ENCODE measurements around the gene ZNF275. TPM values are rescaled to one million over a fixed set of nuclear protein-coding genes. Genes with fewer than 3 reads are reported as not detected.
A peak's percentile ranks its signal among the peaks of the same experiment; 100 is the strongest.
"Not testable (repeated sequence)": the region's sequence is repeated elsewhere in the genome, so short reads cannot be mapped to it uniquely, and the experiment has no call there.

The ZNF275 gene, protein sequence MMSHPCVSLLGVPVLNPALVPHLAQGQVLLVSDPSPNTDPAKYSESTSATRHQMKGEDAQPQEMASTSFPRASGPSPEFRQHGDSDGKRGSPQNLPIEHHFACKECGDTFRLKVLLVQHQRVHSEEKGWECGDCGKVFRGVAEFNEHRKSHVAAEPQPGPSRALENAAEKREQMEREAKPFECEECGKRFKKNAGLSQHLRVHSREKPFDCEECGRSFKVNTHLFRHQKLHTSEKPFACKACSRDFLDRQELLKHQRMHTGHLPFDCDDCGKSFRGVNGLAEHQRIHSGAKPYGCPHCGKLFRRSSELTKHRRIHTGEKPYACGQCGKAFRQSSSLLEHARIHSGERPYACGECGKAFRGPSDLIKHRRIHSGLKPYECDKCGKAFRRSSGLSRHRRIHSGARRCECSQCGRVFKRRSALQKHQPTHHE
- 6.6 and 9.0 TPM in 2 replicates for total RNA-seq (2014; rRNA removed)
- polyA plus RNA-seq (2012) = 4.3 TPM

DNA sequence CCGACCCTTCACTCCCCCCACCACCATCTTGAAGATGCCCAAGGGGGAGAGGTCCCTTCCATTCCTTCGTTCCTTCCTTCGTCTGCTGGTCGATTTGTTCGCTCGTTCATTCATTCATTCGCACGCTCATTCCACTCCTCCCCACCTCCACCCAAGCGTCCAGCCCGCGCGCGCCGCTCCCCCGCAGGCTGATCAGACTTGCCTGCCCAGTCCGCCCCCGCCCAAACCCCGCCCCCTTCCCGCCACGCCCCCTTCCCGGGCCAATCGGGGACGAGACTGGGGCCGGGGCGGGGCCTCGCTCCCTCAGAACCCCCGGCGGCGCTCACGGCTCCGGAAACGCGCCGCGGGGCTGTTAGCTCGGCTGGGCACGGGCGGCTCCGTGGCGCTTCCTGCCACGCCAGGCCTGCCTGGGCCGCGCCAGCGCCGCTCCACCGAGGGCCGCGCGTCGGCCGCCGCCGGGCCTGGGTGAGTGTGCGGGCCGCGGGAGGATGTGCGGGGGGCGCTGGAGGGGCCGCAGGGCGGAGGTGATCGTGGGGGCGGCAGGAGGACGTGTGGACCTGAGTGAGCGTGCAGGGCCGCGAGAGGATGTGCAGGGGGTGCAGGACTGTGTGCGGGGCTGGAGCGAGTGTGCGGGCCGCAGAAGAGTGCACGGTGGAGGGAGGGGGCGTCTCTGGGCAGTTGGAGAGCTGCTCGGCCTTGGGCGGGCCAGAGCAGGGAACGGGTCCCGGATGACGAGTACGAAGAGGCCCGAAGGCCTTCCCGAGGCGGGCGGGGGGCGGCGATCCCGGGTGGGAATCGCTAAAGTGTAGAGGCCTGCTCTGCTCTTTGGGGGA, at the start of gene ZNF275:
Gene ZNF275 (plus strand): TSS at position 333 of the 833 bp plus-strand sequence. CDS start 2,527 bp downstream, outside the sequence.
- DNase-seq (ENCODE audit: low read depth) = peak; percentile 62

DNA sequence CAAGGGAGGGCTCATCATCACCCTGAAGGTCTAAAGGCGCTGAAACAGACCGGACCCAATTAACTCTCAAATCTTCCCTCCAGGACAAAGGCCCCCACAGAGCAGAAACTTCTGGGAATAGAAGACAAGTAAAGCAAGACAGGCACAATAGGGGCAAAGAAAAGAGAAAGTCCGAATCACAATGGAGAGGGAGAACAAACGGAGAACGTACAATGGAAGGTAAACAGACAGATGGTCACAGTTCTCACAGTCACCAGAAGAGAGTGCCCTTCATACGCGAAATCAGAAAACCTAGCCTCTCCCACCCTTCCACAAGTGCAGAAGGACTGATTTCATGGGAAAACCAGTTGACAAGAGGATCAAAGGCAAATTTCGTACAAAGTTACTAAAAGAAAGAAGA, 48.3 kb upstream of the ZNF275 start:
- not testable (repeated sequence) for DNase-seq (ENCODE audit: low read depth)

DNA sequence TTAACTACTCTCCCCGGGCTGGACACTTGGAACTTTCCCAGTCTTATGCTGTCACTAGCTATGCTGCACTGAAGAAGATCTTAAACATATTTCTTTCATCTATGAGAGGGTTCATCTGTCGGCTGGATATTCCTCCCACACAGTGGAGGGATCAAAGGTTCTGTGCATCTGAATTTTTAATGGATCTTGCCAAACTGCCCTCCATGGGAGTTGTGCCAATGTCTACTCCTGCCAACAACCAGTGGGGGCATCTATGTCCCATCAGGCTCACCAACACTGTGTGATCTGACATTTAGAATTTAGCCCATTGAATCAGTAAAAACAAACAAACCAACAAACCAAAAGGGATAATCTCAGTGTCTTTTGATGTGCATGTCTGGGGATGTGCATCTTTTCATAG, 45.1 kb upstream of the ZNF275 start:
- not testable (repeated sequence) for DNase-seq (ENCODE audit: low read depth)

DNA sequence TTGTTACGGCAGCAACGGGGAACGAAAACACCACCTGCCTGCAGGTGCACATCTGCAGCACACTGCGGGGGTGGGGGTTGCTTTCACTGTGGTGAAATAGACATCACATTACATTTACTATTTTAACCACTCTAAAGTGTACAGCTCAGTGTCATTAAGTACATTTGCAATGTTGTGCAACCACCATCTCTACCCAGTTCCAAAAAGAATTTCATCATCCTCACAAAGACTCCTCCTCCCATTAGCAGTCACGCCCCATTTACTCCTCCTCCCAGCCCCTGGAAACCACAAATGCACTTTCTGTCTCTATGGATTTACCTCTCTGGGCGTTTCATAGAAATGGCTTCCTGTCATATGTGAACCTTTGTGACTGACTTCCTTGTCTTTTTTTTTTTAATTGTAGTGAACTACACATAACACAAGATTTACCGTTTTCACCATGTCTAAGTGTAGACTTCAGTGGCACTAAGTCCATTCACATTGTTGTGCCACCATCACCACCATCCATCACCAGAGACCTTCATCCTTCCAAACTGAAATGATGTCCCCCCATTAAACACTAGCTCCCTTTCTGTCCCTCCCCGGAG, 40.4 kb upstream of the ZNF275 start:
- DNase-seq (ENCODE audit: low read depth) = not testable (repeated sequence)

DNA sequence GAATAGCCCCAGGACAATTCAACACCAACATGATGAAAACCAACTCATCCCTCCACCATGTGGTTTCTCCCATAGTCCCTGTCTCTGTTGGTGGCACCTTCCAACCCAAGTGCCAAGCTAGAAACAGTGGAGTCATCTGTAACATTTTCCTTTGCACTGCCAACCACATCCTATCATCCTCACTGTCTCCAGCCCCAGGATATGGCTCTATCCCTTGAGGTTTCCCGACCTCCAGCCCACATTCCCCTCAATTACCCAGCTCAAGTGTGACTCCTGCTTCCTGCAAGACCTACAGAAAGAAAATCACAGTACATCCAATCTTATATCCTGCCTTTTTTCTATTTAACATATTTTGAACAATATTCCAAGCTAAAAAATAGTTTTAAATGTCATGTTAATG, 36.6 kb upstream of the ZNF275 start:
- no peak for DNase-seq (ENCODE audit: low read depth)

DNA sequence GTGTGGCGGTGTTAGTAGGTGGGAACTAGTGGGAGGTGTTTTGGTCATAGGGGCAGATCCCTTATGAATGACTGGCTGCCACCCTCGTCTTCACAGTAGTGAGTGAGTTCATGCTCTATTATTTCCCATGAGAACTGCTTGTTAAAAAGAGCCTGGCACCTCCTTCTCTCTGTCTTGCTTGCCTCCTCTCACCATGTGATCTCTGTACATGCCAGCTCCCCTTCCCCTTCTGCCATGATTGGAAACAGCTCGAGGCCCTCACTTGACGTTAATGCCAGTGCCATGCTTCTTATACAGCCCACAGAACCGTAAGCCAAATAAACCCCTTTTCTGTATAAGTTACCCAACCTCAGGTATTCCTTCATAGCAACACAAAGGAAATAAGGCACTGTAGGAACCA, 34.1 kb upstream of the ZNF275 start:
- DNase-seq (ENCODE audit: low read depth) = no peak

DNA sequence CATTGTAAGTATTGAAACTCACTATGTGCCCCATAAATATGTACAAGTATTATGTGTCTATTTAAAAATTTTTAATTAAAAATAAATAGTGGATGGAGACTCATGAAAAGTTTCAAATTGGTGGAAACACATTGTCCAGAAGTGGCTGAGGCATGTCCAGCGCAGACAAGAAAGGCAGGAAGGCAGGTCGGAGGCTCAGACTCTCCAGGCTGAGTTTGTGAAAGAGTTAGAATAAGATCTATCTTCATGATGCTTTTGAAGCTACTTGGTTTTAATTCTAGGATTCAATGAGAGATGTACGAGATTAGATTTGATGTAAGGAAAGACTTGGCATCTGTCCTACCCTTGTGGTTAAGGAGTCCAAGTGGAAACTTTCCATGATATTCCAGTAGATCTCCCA, 32.2 kb upstream of the ZNF275 start:
- no peak for DNase-seq (ENCODE audit: low read depth)

DNA sequence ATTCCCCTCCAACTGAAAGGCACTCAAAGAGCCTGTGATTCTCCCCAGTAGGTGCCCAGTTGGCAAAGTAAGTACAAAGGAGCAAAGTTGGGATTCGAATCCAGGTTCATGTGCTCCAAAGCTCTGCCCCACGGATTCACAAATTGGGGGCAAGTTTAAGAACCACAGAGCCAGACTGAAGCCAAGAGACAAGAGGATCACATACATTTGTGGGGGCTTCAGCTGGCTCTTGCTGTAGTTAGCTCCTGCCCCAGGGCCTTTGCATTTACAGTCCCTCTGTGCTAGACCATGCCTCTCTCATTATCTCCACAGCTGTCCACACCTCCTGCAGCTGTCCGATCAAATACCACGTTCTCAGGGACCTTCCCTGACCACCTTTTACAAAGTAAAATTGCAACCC, 31.2 kb upstream of the ZNF275 start:
- no peak for DNase-seq (ENCODE audit: low read depth)

DNA sequence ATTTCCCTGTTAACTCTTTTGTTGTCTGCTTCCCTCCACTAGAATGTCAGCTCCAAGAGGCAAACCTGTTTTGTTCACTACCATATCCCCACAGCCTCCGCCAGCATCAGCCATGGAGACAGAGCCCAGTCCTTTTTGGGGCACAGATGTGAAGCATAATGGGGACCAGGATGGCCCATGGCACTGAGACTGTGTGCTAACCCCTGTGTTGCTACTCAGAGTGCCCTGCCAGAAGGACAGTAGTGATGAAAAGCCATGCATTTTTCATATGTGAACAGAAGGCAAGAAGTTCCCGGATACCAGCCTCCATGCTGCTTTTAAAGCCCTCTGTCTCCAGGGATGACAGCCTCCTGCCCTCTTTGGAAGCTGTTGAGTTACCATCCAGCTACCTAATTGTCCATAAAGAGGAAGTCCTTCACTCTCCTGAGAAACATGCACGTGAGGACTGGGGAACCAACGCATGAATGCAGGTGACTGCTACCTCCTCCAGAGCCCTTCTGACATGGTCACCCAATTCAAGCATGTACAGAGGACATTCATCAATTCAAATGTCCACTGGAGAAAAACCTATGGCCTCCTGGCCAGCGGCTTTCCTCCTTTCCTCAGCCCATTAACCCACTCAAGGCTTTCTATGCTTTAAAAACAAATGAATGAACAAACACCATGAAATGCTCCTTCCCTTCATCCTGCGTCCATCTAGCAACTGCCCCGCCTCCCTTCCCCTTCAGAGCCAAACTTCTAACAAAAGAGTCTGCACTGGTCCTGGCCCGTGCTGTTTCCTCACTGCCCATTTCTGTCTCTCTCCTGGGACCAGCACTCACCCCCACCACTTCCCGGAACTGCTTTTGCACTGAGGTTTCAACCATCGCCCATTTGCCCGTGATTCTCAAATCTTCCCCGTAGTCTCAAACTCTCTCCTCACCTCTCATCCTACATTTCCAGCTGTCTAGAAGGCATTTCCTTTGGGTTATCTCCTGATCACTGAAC, 30.4 kb upstream of the ZNF275 start:
- no peak for DNase-seq (ENCODE audit: low read depth)

DNA sequence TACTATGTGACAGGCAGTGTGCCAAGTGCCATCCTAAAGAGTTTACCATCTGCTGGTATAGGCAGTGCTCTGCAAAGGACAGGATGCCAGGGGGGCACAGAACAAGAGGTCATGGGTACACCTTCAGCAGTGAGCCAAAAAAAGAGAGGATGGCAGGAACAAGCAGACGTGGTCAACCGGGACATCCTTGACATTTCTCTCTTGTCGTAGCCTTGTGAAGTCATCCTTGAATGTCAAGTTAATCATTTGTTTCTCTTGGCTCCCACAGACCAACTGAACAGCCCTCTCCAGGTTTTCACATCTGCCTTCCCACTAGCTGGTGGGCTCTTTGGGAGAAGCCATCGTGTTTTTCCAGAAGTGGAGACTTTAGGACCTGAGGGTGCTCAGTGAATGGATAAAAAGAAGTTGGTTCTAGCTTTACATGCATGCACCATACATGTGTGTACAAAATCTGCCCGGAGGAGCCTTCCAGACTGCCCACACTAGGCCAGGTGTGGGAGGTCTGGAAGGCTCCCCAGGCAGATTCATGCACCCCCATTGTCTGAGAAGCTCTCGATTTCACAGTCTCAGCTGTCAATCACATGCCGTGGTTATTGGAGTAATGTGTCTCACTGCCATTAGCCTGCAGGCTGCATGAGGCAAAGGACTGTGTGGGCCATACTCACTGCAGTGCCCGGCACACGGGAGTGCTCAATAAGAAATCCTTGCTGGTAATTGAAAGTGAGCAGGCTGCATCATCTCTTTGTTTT, 28.8 kb upstream of the ZNF275 start:
- no peak for DNase-seq (ENCODE audit: low read depth)

DNA sequence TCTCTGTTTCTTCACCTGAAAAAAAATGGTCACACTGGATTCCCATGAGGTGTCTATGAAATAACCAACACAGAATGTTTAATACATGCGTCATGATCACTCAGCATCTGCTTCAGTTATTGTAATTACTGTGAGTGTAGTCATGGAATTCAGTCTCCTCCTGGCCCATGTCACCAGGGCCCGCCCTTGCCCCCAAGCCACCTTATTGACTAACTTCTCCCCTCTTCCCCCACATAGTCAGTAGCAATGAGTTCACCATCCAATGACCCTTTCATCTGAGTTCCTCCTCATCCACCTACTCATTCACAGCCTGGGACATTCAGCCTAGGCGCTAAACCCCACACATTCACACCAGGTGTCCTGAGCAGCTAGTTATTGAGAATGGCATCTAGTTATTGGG, 28.0 kb upstream of the ZNF275 start:
- no peak for DNase-seq (ENCODE audit: low read depth)

DNA sequence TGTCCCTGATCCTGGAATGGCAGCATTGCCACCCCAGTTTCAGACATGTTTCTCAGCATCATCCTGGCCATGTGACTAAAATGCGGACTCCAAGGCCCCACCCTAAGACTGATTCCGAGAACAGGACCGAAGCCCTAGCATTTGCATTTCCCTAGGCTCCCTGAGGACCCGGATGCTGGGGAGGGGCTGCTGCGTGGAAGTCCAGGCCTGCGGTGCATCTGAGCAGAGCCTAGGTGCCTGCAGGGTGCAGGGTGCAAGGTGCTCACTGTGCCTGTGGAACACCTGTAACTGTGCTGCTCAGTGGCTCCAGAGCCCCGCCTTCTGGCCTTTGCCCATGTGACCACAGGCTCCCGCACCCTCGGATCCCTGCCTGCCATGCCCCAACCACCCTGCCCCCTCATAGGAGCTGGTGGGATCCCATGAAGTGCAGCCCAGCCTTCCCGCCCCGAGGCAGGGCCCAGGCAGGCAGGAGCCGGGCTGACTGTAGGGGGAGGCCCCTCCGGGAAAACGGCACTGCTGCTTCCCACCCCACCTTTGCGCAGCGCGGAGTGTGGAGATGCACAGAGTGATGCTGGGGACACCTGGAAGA, 27.3 kb upstream of the ZNF275 start:
- DNase-seq (ENCODE audit: low read depth) = no peak

DNA sequence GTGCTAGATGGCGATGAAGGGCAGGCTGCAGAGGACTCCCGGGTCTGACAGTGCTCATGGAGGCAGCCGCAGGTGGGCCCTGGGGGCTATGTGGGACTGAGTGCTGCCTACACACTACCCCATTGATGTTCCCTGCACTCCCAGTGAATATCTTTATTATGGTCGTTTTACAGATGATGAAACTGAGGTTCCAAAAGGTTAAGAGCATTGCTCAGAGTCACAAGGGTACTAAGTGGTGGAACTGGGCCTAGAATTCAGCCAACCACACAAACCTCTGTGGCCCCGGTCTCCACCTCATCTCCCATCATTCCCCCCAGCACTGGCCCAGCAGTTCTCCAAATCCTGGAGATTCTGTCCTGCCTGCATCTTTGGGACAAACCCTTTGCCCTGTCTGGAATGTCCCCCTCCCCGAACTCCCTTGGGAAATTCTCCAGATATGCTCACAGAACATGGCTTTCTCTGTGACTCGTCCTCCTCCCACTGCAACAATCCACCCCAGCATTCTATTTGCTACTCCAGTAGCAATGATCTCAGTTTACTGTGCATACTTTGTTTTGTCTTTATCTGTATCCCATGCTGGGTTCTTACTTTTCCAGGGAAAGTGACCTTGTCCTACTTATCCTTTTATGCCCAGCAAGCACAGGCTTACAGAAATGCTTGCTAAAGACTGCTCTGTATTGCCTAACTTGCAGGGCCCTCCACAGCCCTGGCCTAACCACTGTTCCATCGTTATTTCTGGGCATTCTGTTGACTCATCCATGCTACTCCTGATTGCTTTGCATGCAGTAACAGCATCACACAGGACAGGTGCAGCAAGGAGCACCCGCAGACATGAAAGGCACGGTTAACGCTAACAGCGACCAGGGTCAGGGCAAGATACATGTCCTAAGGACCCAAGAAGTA, 26.4 kb upstream of the ZNF275 start:
- DNase-seq (ENCODE audit: low read depth) = no peak

DNA sequence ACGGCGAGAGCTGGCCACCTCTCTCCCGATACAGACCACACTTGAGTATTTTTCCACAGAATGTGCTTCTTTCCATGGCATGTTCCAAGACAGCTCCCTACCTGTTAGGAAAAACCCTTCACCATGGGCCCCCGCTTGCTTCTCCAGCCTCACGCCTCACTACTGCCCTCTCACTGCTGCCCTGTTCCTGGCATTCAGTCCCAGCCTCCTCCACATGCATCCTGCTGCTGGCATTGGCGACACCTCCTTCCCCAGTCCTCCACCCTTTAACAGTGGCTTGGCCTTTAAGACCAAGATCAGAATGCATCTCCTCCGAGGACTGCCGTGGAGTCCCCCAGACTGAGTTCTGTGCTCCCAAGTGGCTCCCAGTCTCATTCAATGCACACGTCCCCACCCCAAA, 23.1 kb upstream of the ZNF275 start:
- no peak for DNase-seq (ENCODE audit: low read depth)

DNA sequence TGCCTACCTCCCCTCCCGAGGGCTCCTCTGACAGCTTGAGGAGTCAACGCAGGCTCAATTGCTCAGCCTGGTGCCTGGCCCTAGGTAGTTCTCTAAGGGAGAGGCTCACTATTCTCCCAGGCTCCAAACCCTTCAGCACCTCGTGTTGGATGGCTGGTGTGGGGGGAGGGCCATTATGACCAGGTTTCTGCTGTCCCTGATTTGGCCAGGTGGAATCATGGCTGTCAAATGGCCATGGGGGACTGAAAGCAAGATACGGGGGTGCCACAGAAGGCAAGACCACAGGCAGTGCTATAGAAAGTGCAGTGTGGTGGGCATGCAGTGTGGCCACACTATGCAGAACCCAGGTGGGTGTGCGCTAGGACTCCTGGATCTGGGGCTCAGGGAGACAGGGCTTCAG, 21.9 kb upstream of the ZNF275 start:
- no peak for DNase-seq (ENCODE audit: low read depth)

DNA sequence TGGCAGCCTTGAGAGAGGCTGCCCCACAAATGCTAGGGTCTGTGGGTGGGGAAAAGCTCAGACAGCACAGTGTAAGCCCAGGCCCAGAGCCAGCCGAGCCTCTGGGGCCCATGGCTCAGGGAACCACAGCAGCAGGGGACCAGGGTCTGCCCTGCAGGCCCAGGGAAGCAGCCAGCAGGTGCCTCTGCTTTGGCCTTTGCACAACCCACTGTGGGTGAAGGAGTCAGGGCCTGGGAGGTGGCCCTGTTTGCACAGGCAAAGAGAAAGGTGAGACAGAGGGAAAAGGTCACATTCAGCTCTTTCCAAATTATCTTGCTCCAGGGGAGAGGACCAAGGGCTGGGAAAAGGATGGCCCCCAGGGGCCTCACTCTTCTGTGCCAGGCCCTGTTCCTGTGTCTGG, 21.1 kb upstream of the ZNF275 start:
- DNase-seq (ENCODE audit: low read depth) = no peak

DNA sequence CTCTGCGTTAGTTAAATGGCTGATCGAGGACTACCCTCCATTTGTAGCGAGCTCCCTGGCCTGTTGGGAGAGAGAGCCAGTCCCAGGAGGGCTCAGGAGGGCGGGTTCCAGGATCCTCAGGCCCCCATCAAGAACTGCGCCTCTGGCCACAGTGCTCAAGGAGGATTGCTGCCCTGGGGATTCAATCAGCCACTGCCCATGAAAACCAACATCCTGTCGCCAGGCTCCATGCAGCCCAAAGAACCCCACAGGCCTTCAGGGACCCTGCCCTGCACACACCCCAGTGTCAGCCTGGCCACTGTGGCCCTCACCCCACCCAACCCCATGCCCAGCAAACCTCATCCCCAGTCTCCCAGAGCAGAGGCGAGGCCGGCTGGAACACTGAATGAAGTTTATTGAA, 16.6 kb upstream of the ZNF275 start:
- no peak for DNase-seq (ENCODE audit: low read depth)

DNA sequence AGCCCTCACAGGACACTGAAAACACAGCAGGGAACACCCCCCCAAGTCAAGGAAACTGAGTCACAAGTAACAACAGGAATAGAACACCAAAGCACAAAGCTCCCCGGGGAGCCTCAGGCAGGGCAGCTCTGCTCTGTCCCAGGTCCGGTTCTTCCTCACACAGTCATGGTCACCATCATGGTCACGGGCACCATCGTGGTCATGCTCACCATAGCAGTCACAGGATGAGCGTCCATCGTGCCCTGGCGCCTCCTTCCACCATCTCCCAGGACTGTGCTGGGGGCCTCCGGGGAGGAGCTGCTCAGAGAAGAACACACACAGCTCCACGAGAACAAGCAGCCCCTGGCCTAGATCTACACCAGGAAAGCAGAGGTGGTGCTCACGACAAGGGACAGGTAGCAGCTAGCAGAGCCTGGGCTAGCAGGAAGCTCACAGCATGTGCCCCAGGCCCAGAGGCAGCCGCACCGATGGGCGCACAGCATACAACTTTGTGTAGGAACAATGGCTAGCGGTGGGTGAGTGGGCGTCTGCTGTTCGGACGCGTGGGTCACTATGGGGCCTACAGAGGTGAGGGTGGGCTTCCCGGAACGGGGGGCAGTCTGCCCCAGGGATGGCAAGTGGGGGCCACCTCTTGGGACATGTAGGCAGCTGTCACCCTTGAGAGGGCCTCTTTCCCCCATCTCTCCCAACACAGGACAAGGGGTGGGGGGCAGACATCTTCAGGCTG, 15.8 kb upstream of the ZNF275 start:
- DNase-seq (ENCODE audit: low read depth) = no peak
